ENCODE data around the gene GGTA1. TPM values are rescaled to one million over a fixed set of nuclear protein-coding genes. Genes with fewer than 3 reads are reported as not detected.

The GGTA1 gene
- total and polyA plus RNA-seq, 2 of the 8 experiments (the other 6 are each of a cell fraction or from before 2014, with no cell fraction given) = not detected

GRCh38 chr9:121527371-121527770, 27.7 kb upstream of the GGTA1 start (continued):
- TF ChIP-seq, protein P1, sequence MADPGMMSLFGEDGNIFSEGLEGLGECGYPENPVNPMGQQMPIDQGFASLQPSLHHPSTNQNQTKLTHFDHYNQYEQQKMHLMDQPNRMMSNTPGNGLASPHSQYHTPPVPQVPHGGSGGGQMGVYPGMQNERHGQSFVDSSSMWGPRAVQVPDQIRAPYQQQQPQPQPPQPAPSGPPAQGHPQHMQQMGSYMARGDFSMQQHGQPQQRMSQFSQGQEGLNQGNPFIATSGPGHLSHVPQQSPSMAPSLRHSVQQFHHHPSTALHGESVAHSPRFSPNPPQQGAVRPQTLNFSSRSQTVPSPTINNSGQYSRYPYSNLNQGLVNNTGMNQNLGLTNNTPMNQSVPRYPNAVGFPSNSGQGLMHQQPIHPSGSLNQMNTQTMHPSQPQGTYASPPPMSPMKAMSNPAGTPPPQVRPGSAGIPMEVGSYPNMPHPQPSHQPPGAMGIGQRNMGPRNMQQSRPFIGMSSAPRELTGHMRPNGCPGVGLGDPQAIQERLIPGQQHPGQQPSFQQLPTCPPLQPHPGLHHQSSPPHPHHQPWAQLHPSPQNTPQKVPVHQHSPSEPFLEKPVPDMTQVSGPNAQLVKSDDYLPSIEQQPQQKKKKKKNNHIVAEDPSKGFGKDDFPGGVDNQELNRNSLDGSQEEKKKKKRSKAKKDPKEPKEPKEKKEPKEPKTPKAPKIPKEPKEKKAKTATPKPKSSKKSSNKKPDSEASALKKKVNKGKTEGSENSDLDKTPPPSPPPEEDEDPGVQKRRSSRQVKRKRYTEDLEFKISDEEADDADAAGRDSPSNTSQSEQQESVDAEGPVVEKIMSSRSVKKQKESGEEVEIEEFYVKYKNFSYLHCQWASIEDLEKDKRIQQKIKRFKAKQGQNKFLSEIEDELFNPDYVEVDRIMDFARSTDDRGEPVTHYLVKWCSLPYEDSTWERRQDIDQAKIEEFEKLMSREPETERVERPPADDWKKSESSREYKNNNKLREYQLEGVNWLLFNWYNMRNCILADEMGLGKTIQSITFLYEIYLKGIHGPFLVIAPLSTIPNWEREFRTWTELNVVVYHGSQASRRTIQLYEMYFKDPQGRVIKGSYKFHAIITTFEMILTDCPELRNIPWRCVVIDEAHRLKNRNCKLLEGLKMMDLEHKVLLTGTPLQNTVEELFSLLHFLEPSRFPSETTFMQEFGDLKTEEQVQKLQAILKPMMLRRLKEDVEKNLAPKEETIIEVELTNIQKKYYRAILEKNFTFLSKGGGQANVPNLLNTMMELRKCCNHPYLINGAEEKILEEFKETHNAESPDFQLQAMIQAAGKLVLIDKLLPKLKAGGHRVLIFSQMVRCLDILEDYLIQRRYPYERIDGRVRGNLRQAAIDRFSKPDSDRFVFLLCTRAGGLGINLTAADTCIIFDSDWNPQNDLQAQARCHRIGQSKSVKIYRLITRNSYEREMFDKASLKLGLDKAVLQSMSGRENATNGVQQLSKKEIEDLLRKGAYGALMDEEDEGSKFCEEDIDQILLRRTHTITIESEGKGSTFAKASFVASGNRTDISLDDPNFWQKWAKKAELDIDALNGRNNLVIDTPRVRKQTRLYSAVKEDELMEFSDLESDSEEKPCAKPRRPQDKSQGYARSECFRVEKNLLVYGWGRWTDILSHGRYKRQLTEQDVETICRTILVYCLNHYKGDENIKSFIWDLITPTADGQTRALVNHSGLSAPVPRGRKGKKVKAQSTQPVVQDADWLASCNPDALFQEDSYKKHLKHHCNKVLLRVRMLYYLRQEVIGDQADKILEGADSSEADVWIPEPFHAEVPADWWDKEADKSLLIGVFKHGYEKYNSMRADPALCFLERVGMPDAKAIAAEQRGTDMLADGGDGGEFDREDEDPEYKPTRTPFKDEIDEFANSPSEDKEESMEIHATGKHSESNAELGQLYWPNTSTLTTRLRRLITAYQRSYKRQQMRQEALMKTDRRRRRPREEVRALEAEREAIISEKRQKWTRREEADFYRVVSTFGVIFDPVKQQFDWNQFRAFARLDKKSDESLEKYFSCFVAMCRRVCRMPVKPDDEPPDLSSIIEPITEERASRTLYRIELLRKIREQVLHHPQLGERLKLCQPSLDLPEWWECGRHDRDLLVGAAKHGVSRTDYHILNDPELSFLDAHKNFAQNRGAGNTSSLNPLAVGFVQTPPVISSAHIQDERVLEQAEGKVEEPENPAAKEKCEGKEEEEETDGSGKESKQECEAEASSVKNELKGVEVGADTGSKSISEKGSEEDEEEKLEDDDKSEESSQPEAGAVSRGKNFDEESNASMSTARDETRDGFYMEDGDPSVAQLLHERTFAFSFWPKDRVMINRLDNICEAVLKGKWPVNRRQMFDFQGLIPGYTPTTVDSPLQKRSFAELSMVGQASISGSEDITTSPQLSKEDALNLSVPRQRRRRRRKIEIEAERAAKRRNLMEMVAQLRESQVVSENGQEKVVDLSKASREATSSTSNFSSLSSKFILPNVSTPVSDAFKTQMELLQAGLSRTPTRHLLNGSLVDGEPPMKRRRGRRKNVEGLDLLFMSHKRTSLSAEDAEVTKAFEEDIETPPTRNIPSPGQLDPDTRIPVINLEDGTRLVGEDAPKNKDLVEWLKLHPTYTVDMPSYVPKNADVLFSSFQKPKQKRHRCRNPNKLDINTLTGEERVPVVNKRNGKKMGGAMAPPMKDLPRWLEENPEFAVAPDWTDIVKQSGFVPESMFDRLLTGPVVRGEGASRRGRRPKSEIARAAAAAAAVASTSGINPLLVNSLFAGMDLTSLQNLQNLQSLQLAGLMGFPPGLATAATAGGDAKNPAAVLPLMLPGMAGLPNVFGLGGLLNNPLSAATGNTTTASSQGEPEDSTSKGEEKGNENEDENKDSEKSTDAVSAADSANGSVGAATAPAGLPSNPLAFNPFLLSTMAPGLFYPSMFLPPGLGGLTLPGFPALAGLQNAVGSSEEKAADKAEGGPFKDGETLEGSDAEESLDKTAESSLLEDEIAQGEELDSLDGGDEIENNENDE (IDR thresholded peaks at IDR 0.05; ENCODE audit: insufficient replicate concordance, low read length) = no peak
- TF ChIP-seq, protein P2, sequence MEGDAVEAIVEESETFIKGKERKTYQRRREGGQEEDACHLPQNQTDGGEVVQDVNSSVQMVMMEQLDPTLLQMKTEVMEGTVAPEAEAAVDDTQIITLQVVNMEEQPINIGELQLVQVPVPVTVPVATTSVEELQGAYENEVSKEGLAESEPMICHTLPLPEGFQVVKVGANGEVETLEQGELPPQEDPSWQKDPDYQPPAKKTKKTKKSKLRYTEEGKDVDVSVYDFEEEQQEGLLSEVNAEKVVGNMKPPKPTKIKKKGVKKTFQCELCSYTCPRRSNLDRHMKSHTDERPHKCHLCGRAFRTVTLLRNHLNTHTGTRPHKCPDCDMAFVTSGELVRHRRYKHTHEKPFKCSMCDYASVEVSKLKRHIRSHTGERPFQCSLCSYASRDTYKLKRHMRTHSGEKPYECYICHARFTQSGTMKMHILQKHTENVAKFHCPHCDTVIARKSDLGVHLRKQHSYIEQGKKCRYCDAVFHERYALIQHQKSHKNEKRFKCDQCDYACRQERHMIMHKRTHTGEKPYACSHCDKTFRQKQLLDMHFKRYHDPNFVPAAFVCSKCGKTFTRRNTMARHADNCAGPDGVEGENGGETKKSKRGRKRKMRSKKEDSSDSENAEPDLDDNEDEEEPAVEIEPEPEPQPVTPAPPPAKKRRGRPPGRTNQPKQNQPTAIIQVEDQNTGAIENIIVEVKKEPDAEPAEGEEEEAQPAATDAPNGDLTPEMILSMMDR (IDR thresholded peaks at IDR 0.05; ENCODE audit: control extremely low read depth in 1 of 3, insufficient read depth in 1 of 3, low read depth in 1 of 3, low read length in 3 of 3) = no peak
- TF ChIP-seq TAF1 (IDR thresholded peaks at IDR 0.05; ENCODE audit: low read depth, low read length) (no peak), POLR2AphosphoS5 (IDR thresholded peaks at IDR 0.05; ENCODE audit: low read depth, low read length) (no peak), NANOG (IDR thresholded peaks at IDR 0.05; ENCODE audit: insufficient read depth, low read depth, low read length, poor library complexity, severe bottlenecking) (no peak), BRCA1 (IDR thresholded peaks at IDR 0.05; ENCODE audit: low read depth, low read length) (no peak), RNF2 (IDR thresholded peaks at IDR 0.05; ENCODE audit: borderline replicate concordance, low read depth, low read length, missing control alignments, poor library complexity, severe bottlenecking) (no peak), EZH2 (IDR thresholded peaks at IDR 0.05; ENCODE audit: low read depth, low read length, severe bottlenecking) (no peak), ZNF274 (IDR thresholded peaks at IDR 0.05; ENCODE audit: borderline replicate concordance, extremely low read depth, low read length) (no peak)

All from H1 (cell line).